Activated CD4-positive, alpha-beta T cell treated with anti-CD3 and anti-CD28 coated beads for 36 hours (primary cell): ENCODE data around the gene CCDC71L. TPM values are rescaled to one million over a fixed set of nuclear protein-coding genes. Genes with fewer than 3 reads are reported as not detected.
"Not testable (repeated sequence)": the region's sequence is repeated elsewhere in the genome, so short reads cannot be mapped to it uniquely, and the experiment has no call there.

Experiments
- ATAC-seq: fragments of 200-7000 bp; cut with Tn5 transposase; one replicate; pipeline ENCODE4 v1.10.0; 2021; ENCODE audit warnings: mild to moderate bottlenecking, moderate library complexity
- CTCF ChIA-PET: fragments of 350-600 bp; sonication (Branson Sonifier 250); formaldehyde crosslinking; loops from one replicate; lab custom pipeline; 2021; ENCODE audit warnings: antibody characterized with exemption; lab: Charles Lee
- POLR2A ChIA-PET: fragments of 350-600 bp; sonication (Branson Sonifier 250); formaldehyde crosslinking; loops from one replicate; lab custom pipeline; 2021; ENCODE audit warnings: antibody characterized with exemption, inconsistent platforms; lab: Charles Lee
- DNase-seq: peaks from one replicate; pipeline ENCODE4 v3.0.0-alpha.2; 2020
- H3K27ac Mint-ChIP-seq: one replicate; pipeline ENCODE4 v1.8.0; 2021; ENCODE audit warnings: mixed read lengths
- H3K27me3 Mint-ChIP-seq: one replicate; pipeline ENCODE4 v1.8.0; 2021; ENCODE audit warnings: mixed read lengths
- H3K36me3 Mint-ChIP-seq: one replicate; pipeline ENCODE4 v1.8.0; 2021; ENCODE audit warnings: low read depth, mixed read lengths
- H3K4me1 Mint-ChIP-seq: one replicate; pipeline ENCODE4 v1.8.0; 2021; ENCODE audit warnings: mixed read lengths
- H3K4me3 Mint-ChIP-seq: one replicate; pipeline ENCODE4 v1.8.0; 2021; ENCODE audit warnings: mild to moderate bottlenecking, moderate library complexity, mixed read lengths
- H3K9me3 Mint-ChIP-seq: one replicate; pipeline ENCODE4 v1.8.0; 2021; ENCODE audit warnings: low read depth, mixed read lengths
- intact Hi-C, 2 experiments: fragments of 100-400 bp; cut with DNase I in 1 of 2; cut with micrococcal nuclease in 1 of 2; formaldehyde crosslinking; loops; one replicate each; pipeline versions ENCODE4 v1.14.2 to v1.15.1; 2022 to 2024; cut with DNase I, micrococcal nuclease
- total RNA-seq, 2 experiments: library from RNA; stranded (reverse); gene quantifications; one replicate each; pipeline ENCODE4 v1.2.3, GENCODE V29; 2021

CCDC71L gene
- total RNA-seq, result 10 to 100 TPM; 16.0 to 18.6 TPM

DNA sequence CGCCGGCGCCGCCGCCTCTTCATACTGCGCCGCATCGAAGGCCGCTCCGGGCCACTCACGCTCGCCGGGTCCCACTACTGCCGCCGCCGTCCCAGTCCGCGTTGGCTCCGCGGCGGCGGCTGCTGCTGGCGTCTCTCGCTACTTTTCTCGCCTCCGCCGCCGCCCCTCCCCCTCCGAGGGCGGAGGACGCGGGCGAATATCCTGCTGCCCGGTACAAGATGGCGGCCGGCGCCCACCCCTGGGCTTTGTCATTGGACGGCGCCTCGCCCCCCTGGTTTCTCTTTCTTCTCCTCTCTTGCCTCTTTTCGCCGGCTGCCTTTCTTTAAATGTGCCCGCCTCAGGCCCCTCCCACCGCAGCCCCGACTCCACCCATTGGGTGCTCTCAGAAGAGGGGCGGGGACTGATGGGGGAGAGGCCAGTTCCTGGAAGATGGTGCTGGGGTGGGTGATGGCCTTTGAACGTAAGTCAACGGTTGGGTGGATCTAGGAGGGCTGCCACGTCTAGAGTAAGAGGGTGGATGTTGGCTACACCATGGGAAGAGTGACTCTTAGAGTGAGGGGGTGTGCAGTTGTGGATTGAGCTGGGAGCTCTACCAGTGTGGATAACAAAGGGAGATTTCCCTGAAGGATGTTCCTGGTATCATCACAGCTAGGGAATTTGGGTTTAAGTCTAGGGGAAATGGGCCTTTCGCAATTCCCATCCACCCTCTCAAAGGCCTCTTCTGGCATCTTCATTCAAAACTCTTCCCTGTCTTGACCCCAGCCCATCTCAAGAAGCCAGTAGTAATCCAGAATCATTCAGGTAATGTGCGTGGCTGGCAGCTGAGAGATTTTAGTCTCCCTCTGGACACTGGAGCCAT lies at the start of gene CCDC71L:
Gene CCDC71L (minus strand): TSS at position 297 of the 859 bp plus-strand sequence. CDS start 262 bp downstream, at position 35.
- DNase-seq (peak; percentile 95), ATAC-seq (peak; percentile 87)
- intact Hi-C loops, result loop anchor here (1.0 to 10.0 kb wide), 15 partner anchors 57 to 1230 kb away; partner anchors contain the start of genes NAMPT (in 2 of the 2), DLD (in 1 of the 2), HBP1 (in 1 of the 2) and PIK3CG (in 1 of the 2)
- ChIA-PET CTCF (interaction anchor here (0.6 to 5.3 kb wide), 18 partner anchors 9 to 485 kb away, joined by 3 to 92 read pairs (median 4); no protein-coding TSS in a partner anchor), POLR2A (interaction anchor here (0.6 to 1.0 kb wide), 2 partner anchors 107 to 375 kb away, joined by 3 read pairs; no protein-coding TSS in a partner anchor)
- Mint-ChIP-seq H3K4me1 (peaks cover 31% of the 10 kb centered on the region), H3K27me3 (no peaks in the 10 kb centered on the region), H3K27ac (peak within 1 kb of the TSS; percentile 94), H3K4me3 (peak within 1 kb of the TSS; percentile 86), H3K9me3 (no peaks in the 10 kb centered on the region), H3K36me3 (peaks cover 5% of the 10 kb centered on the region)

DNA sequence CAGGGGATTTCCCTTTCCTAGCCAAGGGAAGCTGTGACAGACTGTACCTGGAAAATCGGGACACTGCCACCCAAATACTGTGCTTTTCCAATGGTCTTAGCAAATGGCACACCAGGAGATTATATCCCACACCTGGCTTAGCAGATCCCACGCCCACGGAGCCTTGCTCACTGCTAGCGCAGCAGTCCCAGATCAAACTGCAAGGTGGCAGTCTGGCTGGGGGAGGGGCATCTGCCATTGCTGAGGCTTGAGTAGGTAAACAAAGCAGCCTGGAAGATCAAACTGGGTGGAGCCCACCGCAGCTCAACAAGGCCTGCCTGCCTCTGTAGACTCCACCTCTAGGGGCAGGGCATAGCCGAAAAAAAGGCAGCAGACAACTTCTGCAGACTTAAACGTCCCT lies 48.6 kb upstream of the CCDC71L start:
- ChIA-PET POLR2A (interaction anchor here (0.6 kb wide), 1 partner anchor 348 kb away, joined by 5 read pairs; no protein-coding TSS in a partner anchor), CTCF (interaction anchor here (0.7 to 2.8 kb wide), 3 partner anchors 11 to 453 kb away, joined by 3 to 16 read pairs (median 3); no protein-coding TSS in a partner anchor)
- intact Hi-C loops, result loop anchor here in 1 of 2 experiments (10.0 kb wide), 1 partner anchor 365 kb away; no protein-coding TSS in a partner anchor
- H3K36me3 Mint-ChIP-seq, H3K4me1 Mint-ChIP-seq, H3K27ac Mint-ChIP-seq, H3K9me3 Mint-ChIP-seq, H3K27me3 Mint-ChIP-seq, ATAC-seq, H3K4me3 Mint-ChIP-seq: not testable (repeated sequence)
- DNase-seq, result peak; percentile 30

DNA sequence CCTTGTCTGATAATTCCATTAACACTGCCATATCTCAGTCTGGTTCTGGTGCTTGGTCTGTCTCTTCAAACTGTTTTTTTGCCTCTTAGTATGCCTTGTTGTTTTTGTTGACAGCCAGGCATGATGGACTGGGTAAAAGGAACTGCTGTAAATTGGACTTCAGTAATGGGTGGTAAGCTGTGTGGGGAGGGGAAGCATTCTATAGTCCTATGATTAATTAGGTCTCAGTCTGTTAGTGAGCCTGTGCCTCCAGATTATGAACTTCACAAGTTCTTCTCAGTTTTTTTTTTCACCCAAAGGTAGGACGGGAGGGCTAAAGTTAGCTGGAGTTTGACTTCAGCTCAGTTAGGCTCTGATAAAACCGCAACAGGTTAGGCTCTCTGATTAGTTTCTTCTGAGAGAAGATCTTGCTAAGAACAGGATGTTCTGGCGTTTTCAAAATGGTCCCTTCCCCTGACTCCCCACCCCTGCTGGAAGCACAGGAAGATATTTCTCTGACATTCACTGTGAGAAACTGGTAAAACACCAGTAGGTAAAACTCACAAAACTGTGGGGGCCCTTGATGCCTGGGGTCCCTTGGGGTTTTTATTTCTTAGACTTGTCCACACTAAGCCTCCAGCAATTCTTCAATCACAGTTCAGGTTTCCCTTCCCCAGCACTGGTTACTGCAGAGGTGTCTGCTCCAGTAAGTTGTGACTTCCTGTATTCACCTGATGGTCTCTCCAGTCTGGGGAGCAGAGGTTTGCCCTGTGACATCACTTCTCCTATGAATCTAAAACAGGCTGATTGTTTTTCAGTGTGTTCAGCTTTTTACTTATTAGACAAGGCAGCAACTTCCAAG lies 43.3 kb upstream of the CCDC71L start:
- CTCF ChIA-PET, result interaction anchor here (1.0 to 2.0 kb wide), 2 partner anchors 32 to 49 kb away, joined by 5 to 7 read pairs; no protein-coding TSS in a partner anchor
- Mint-ChIP-seq H3K4me3 (no peak overlapping the region), H3K36me3 (peaks cover 1% of the 10 kb centered on the region), H3K27me3 (peaks cover 2% of the 10 kb centered on the region), H3K9me3 (peaks cover 1% of the 10 kb centered on the region), H3K4me1 (peaks cover 17% of the 10 kb centered on the region), H3K27ac (peak overlapping the region; percentile 79)
- ATAC-seq, result peak; percentile 88
- DNase-seq, result peak; percentile 22
- intact Hi-C loops, result loop anchor here in 1 of 2 experiments (2.0 kb wide), 1 partner anchor 15 kb away; no protein-coding TSS in a partner anchor
- POLR2A ChIA-PET, result no interaction called here

DNA sequence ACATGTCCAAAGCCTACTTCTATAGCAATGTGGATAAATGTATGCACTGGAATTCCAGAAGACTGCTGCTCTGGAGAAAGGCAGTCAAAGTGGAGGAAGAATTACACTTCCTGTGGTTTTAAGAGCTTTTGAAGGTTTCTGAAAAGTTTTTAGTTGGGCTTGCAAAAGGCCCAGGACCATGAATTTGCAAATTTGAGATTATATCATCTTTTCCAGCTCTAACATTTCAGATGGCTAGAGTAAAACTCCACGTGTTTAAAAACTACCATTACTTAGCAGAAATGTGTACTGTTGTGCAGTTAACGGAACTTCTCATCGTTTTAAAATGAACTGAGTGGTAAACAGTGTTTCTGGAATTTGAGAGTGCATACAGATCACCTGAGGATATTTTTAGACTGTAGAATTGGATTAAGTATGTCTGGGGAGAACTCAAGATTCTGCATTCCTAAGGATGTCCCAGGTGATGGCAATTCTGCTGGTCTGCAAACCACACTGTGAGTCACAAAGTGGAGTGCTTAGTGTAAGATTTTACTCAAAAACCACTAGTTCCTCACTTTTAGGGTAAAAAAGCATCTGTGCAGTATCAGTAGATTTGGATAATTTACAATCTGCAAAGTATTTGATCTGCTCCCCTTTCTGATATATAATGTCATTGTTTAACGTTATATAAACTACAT lies 32.9 kb upstream of the CCDC71L start:
- H3K27me3 Mint-ChIP-seq, result no peaks in the 10 kb centered on the region
- ChIA-PET CTCF (interaction anchor here (0.7 to 1.6 kb wide), 4 partner anchors 37 to 1352 kb away, joined by 3 to 6 read pairs (median 4); no protein-coding TSS in a partner anchor), POLR2A (no interaction called here)
- no peaks in the 10 kb centered on the region for H3K36me3 Mint-ChIP-seq
- ATAC-seq, result no peak
- no peak overlapping the region for H3K27ac Mint-ChIP-seq
- DNase-seq, result no peak
- peaks cover 11% of the 10 kb centered on the region for H3K4me1 Mint-ChIP-seq
- H3K4me3 Mint-ChIP-seq, result no peak overlapping the region
- H3K9me3 Mint-ChIP-seq, result peaks cover under 1% of the 10 kb centered on the region
- intact Hi-C loops, result no loop called here

DNA sequence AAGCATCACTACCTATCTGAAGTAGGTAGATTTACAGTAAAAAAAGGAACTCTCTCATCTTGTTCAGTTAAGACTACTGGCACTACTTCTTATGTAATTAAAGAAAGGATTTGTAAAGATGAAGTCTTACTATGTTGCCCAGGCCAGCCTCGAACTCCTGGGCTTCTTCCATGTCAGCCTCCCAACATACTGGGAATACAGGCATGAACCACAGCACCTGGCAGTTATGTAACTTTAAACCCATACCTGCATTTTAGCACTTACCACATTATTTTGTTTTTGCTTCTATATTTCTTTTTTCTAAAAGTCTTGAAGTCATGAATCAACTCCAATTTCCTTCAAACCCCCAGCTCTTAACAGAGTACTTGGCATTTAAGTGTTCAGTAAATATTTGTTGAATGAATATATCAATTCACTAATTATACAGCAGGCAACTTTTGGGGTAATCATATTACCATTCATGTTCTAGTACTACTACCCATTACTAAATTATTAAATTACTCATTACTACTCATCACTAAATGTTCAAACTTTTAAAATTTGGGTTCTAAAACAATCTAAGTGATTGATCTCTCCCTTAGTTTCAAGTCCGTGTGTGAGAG lies 31.6 kb upstream of the CCDC71L start:
- Mint-ChIP-seq H3K27ac (no peak overlapping the region), H3K9me3 (no peaks in the 10 kb centered on the region), H3K4me3 (no peak overlapping the region), H3K27me3 (no peaks in the 10 kb centered on the region), H3K36me3 (peaks cover 2% of the 10 kb centered on the region), H3K4me1 (peaks cover 10% of the 10 kb centered on the region)
- ATAC-seq (no peak), DNase-seq (no peak)
- CTCF ChIA-PET, result interaction anchor here (0.9 to 1.6 kb wide), 2 partner anchors 38 to 44 kb away, joined by 3 to 6 read pairs; no protein-coding TSS in a partner anchor
- intact Hi-C loops, result no loop called here
- POLR2A ChIA-PET, result no interaction called here

DNA sequence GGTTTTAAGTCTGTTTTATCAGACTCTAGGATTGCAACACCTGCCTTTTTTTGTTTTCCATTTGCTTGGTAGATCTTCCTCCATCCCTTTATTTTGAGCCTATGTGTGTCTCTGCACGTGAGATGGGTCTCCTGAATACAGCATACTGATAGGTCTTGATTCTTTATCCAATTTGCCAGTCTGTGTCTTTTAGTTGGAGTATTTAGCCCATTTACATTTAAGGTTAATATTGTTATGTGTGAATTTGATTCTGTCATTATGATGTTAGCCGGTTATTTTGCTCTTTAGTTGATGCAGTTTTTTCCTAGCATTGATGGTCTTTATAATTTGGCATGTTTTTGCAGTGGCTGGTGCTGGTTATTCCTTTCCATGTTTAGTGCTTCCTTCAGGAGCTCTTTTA lies 27.2 kb upstream of the CCDC71L start:
- ATAC-seq, CTCF ChIA-PET, H3K27ac Mint-ChIP-seq, H3K36me3 Mint-ChIP-seq, H3K27me3 Mint-ChIP-seq, POLR2A ChIA-PET, intact Hi-C loops, H3K4me3 Mint-ChIP-seq, H3K9me3 Mint-ChIP-seq, H3K4me1 Mint-ChIP-seq, DNase-seq: not testable (repeated sequence)

DNA sequence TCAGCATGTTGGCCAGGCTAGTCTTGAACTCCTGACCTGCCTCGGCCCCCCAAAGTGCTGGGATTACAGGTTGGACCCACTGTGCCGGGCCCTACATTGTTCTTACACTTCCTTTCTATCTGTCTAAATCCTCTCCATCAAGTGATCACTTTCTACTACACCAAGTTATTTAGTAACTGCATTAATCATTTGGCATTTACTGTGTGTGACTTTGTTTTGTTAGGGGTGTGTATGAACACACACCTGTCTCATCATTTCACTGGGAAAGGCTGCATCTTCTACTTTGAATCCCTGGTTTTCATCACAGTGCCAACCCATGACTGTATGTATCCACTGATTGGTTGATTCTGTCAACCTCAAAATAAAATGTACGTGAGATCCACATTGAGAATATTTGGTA lies 23.0 kb upstream of the CCDC71L start:
- CTCF ChIA-PET, result interaction anchor here (0.7 kb wide), 1 partner anchor 23 kb away, joined by 3 read pairs; the partner anchor contains the start of gene CCDC71L
- H3K36me3 Mint-ChIP-seq, result peaks cover 2% of the 10 kb centered on the region

DNA sequence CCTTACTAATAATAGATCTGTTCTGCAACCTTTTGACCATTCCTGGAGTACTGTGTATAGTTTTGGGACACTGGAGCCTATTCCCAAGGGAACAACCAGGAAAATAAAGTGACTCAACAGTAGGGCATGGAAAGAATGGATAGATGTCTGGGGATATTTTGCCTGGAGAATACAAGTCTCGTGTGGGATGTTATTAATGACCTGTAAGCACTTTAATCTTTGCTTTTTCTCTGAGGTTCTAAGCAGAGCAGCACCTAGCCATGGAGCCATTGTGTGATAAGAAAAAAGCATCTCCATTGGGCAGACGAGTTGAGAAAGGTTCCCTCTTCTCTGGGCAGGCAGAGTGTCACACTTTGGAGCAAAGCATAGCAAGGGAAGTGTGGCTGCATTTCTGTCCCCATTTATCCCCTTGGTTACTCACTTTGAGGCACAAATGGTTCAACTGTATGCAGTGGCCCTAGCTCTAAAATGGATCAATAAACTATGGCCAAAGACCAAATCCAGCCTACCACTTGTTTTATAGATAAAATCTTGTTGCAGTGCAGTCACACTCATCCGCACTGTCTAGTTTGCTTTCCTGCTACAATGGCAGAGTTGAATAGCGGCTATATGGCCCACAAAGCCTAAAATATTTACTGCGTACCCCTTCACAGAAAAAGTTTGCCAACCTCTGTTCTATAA lies 21.0 kb upstream of the CCDC71L start:
- ChIA-PET POLR2A (no interaction called here), CTCF (no interaction called here)
- no peak overlapping the region for H3K27ac Mint-ChIP-seq
- peaks cover 2% of the 10 kb centered on the region for H3K9me3 Mint-ChIP-seq
- intact Hi-C loops, result no loop called here
- no peaks in the 10 kb centered on the region for H3K27me3 Mint-ChIP-seq
- H3K4me1 Mint-ChIP-seq, result peaks cover 10% of the 10 kb centered on the region
- DNase-seq (no peak), ATAC-seq (no peak)
- no peaks in the 10 kb centered on the region for H3K36me3 Mint-ChIP-seq
- H3K4me3 Mint-ChIP-seq, result no peak overlapping the region

More for the DNA sequence above, 23.0 kb upstream of the CCDC71L start:
- Mint-ChIP-seq H3K27ac (no peak overlapping the region), H3K9me3 (peaks cover 2% of the 10 kb centered on the region), H3K4me3 (no peak overlapping the region), H3K27me3 (no peaks in the 10 kb centered on the region), H3K4me1 (peaks cover 9% of the 10 kb centered on the region)
- DNase-seq (no peak), ATAC-seq (no peak)
- intact Hi-C loops, result no loop called here
- POLR2A ChIA-PET, result no interaction called here

DNA sequence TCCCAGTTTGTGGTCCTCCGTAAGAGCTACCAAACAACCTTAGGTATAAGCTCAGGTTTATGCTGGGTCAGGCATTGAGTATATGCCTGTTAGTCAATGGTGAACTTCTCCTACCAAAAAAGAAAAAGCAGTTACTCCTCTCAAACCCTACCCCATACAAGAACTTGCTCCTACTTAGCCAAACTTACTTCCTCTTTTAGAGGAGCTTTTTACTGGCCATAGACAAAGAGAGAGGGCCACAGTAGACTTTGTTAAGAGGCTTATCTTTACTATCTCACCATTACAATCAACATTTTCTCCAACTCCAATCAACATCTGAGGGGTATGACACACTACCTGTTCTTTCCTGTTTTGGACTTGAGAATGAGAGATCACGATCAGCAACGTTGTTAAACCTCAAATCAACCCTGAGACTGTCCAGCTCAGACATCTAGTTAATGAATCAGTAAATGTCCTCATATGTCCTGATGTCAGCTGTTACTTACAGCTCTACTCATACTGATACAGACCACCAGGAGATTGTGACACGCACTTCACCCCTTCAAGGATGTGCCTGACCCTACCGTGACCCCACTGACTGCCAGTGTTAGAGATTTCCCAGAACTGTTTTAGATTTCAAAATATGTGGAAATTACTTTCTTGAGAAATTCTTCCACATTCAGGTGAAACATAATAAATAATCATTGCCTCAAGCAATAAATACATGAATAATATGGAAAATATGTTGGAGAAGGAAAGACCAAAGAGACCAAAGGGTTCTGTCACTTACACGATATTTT lies 18.4 kb upstream of the CCDC71L start:
- no peaks in the 10 kb centered on the region for H3K36me3 Mint-ChIP-seq
- H3K4me1 Mint-ChIP-seq, result peaks cover 10% of the 10 kb centered on the region
- CTCF ChIA-PET, result interaction anchor here (0.9 to 1.4 kb wide), 3 partner anchors 19 to 82 kb away, joined by 3 to 5 read pairs (median 3); partner anchors contain the start of gene CCDC71L
- peaks cover 1% of the 10 kb centered on the region for H3K9me3 Mint-ChIP-seq
- intact Hi-C loops, result no loop called here
- peak; percentile 27 for DNase-seq
- peak; percentile 94 for ATAC-seq
- H3K27ac Mint-ChIP-seq, result peak overlapping the region; percentile 42
- POLR2A ChIA-PET, result no interaction called here
- no peak overlapping the region for H3K4me3 Mint-ChIP-seq
- H3K27me3 Mint-ChIP-seq, result peaks cover 1% of the 10 kb centered on the region
